Heart left ventricle (tissue), 16 donors: ENCODE results near the gene LRP10. TPM values are rescaled to one million over a fixed set of nuclear protein-coding genes. Genes with fewer than 3 reads are reported as not detected.

Source experiments
- ATAC-seq, 4 donors: fragments of 200-7000 bp; cut with Tn5 transposase; one replicate each; pipeline ENCODE4 v1.9.1; 2020 to 2022; ENCODE audit warnings: moderate library complexity in 4 of 4, mild to moderate bottlenecking in 3 of 4, moderate number of reproducible peaks in 1 of 4
- DNase-seq, 5 donors: peaks; one replicate each; pipeline ENCODE4 v3.0.0-alpha.2; 2020
- H3K27ac ChIP-seq, 12 donors: fragments of 200-600 bp; sonication (generic) in 4 of 12; one replicate each; pipeline versions ENCODE4 v1.5.0 to v1.8.0; 2016 to 2022; ENCODE audit warnings: mild to moderate bottlenecking in 2 of 12
- H3K27me3 ChIP-seq, 9 donors: fragments of 200-600 bp; sonication (generic) in 2 of 9; one replicate each; pipeline versions ENCODE4 v1.5.1 to v1.8.0; 2016 to 2022; ENCODE audit warnings: mild to moderate bottlenecking in 3 of 9
- H3K36me3 ChIP-seq, 9 donors: fragments of 200-600 bp; sonication (generic) in 2 of 9; one replicate each; pipeline versions ENCODE4 v1.5.0 to v1.8.0; 2018 to 2022; ENCODE audit warnings: mild to moderate bottlenecking in 2 of 9
- H3K4me1 ChIP-seq, 12 donors: fragments of 200-600 bp; sonication (generic) in 4 of 12; one replicate each; pipeline versions ENCODE4 v1.5.0 to v1.8.0; 2016 to 2022; ENCODE audit warnings: mild to moderate bottlenecking in 3 of 12
- H3K4me3 ChIP-seq, 12 donors: fragments of 200-600 bp; sonication (generic) in 4 of 12; one replicate each; pipeline versions ENCODE4 v1.5.0 to v1.8.0; 2017 to 2022; ENCODE audit warnings: mild to moderate bottlenecking in 9 of 12, moderate library complexity in 4 of 12
- H3K9me3 ChIP-seq, 12 donors: fragments of 200-600 bp; sonication (generic) in 4 of 12; one replicate each; pipeline versions ENCODE4 v1.5.0 to v1.8.0; 2016 to 2022; ENCODE audit warnings: mild to moderate bottlenecking in 1 of 12
- POLR2A ChIP-seq, 2 donors: fragments of 450-650 bp; IDR thresholded peaks; one replicate each; pipeline ENCODE4 v1.6.1; 2017; ENCODE audit warnings: antibody characterized with exemption in 2 of 2, mild to moderate bottlenecking in 2 of 2, moderate library complexity in 2 of 2
- WGBS, 4 donors: extraction: QIAGEN DNeasy Blood & Tissue Kit in 2 of 4; methylation state at CpG; one replicate each; pipeline versions ENCODE4 v1.1.5 to v1.1.7; 2013 to 2018; 5-methylcytosine and 5-hydroxymethylcytosine counted together
- intact Hi-C, 10 donors: fragments of 100-400 bp; cut with DNase I; formaldehyde crosslinking; loops; one replicate each; pipeline versions ENCODE4 v1.11.1 to v1.14.2; 2022
- polyA plus RNA-seq, 2 donors: library from polyadenylated mRNA; stranded (reverse); fragments of 200-250 nt; gene quantifications; one replicate each; pipeline ENCODE4 v1.2.3, GENCODE V29; 2013
- total RNA-seq, 9 donors: library from RNA; depleted of rRNA in 2 of 9; stranded (reverse); fragments of >200 nt in 2 of 9; fragmentation: NEBNext Ultra II Directional in 3 of 9; extraction: Animal tissue kit (Norgen Biotek cat#: 25700) in 3 of 9; gene quantifications; one replicate each; pipeline versions ENCODE4 v1.1.0 to v1.2.4, GENCODE V29; 2016 to 2023
- TF ChIP-seq, protein P1 (sequence below), 12 donors: fragments of 200-600 bp; sonication (generic) in 4 of 12; IDR thresholded peaks; one replicate each; pipeline versions ENCODE4 v1.5.0 to v1.8.0; 2018 to 2022; ENCODE audit warnings: antibody characterized with exemption in 12 of 12, mild to moderate bottlenecking in 5 of 12
- donor health status: ischemic (EF 13 %, LVEDD 7.1; RV severe dilation, severe dysfunction).
- donor health status: healthy with polysubstance abuse.
- donor health status: DM: no; HTN: yes; CAD: no.
- donor health status: DM: no; HTN: no; CAD: no.
- donor health status: ischemic (EF 25% LVEDD 6.9; RV normal size, moderate dysfunction).
- donor health status: ischemic (EF 25% LVEDD 5.7; RV mildly dilated, moderate dysfunction).
- donor health status: healthy.
- donor health status: DM: yes; HTN: yes; CAD: no.
- donor health status: ischemic (EF 35%, LVEDD 5.7; RV mildly dilated, moderate dysfunction).
- donor health status: nonischemic (EF 11% LVEDD 7.7; RV severe dilation, severe dysfunction).
- donor health status: DM: yes; HTN: yes; CAD: no.
- donor health status: PGD.
- donor health status: ischemic (EF 29% LVEDD 5.4; RV normal size, mild dysfunction).
- donor health status: nonischemic (EF 23%, LVEDD 6.1; RV moderate dilation, normal function).

Gene LRP10
- total and polyA plus RNA-seq, 11 donors: 11.0 to 128 (median 64.5) TPM

DNA sequence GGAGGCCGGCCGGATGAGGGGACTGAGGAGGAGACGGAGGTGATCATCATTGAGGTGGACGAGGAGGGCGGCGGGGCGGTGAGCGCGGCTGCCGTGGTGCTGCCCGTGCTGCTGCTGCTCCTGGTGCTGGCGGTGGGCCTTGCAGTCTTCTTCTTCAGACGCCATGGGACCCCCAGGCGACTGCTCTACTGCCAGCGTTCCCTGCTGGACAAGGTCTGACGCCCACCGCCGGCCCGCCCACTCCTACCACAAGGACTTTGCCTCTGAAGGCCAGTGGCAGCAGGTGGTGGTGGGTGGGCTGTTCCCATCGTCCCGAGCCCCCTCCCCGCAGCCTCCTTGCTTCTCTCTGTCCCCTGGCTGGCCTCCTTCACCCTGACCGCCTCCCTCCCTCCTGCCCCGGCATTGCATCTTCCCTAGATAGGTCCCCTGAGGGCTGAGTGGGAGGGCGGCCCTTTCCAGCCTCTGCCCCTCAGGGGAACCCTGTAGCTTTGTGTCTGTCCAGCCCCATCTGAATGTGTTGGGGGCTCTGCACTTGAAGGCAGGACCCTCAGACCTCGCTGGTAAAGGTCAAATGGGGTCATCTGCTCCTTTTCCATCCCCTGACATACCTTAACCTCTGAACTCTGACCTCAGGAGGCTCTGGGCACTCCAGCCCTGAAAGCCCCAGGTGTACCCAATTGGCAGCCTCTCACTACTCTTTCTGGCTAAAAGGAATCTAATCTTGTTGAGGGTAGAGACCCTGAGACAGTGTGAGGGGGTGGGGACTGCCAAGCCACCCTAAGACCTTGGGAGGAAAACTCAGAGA, 25.5 kb upstream of the LRP10 start:
- WGBS, 4 donors: 87 to 91% (median 89%) methylated on average over 22 to 26 of the region's 26 CpGs
- no peaks in the 10 kb centered on the region for H3K9me3 ChIP-seq
- no peaks in the 10 kb centered on the region for H3K27me3 ChIP-seq
- no peak overlapping the region for H3K4me3 ChIP-seq
- intact Hi-C loops: no loop called here
- H3K4me1 ChIP-seq: peaks cover 0 to 59% (median 46%) of the 10 kb centered on the region in 12 donors
- H3K36me3 ChIP-seq: peaks cover 0 to 62% (median 54%) of the 10 kb centered on the region in 9 donors
- DNase-seq (no peak), ATAC-seq (no peak)
- peak overlapping the region in 3 of 12 donors; percentile 26 to 91 (median 85) for H3K27ac ChIP-seq
- TF ChIP-seq POLR2A (IDR thresholded peaks at IDR 0.05): no peak
- TF ChIP-seq, protein P1, sequence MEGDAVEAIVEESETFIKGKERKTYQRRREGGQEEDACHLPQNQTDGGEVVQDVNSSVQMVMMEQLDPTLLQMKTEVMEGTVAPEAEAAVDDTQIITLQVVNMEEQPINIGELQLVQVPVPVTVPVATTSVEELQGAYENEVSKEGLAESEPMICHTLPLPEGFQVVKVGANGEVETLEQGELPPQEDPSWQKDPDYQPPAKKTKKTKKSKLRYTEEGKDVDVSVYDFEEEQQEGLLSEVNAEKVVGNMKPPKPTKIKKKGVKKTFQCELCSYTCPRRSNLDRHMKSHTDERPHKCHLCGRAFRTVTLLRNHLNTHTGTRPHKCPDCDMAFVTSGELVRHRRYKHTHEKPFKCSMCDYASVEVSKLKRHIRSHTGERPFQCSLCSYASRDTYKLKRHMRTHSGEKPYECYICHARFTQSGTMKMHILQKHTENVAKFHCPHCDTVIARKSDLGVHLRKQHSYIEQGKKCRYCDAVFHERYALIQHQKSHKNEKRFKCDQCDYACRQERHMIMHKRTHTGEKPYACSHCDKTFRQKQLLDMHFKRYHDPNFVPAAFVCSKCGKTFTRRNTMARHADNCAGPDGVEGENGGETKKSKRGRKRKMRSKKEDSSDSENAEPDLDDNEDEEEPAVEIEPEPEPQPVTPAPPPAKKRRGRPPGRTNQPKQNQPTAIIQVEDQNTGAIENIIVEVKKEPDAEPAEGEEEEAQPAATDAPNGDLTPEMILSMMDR (IDR thresholded peaks at IDR 0.05): no peak

DNA sequence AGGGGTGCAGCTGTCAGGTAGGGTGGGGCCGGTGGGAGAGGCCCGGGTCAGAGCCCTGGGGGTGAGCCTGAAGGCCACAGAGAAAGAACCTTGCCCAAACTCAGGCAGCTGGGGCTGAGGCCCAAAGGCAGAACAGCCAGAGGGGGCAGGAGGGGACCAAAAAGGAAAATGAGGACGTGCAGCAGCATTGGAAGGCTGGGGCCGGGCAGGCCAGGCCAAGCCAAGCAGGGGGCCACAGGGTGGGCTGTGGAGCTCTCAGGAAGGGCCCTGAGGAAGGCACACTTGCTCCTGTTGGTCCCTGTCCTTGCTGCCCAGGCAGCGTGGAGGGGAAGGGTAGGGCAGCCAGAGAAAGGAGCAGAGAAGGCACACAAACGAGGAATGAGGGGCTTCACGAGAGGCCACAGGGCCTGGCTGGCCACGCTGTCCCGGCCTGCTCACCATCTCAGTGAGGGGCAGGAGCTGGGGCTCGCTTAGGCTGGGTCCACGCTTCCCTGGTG, 24.7 kb upstream of the LRP10 start:
- Histone ChIP-seq H3K4me1 (peaks cover 3 to 67% (median 53%) of the 10 kb centered on the region in 12 donors), H3K27me3 (no peaks in the 10 kb centered on the region), H3K4me3 (no peak overlapping the region), H3K36me3 (peaks cover 0 to 53% (median 46%) of the 10 kb centered on the region in 9 donors), H3K27ac (peak overlapping the region in 4 of 12 donors; percentile 11 to 91 (median 56)), H3K9me3 (no peaks in the 10 kb centered on the region)
- intact Hi-C loops: no loop called here
- no peak for ATAC-seq
- 84 to 92% (median 86%) methylated on average over 11 of the region's 11 CpGs for WGBS, 4 donors
- TF ChIP-seq POLR2A (IDR thresholded peaks at IDR 0.05): no peak
- TF ChIP-seq, protein P1 (IDR thresholded peaks at IDR 0.05): no peak
- DNase-seq: no peak

GRCh38 chr14:22847661-22848341, 23.7 kb upstream of the LRP10 start:
- TF ChIP-seq, protein P1 (IDR thresholded peaks at IDR 0.05): no peak
- TF ChIP-seq POLR2A (IDR thresholded peaks at IDR 0.05): no peak
- no peaks in the 10 kb centered on the region for H3K27me3 ChIP-seq
- H3K9me3 ChIP-seq: no peaks in the 10 kb centered on the region
- peak overlapping the region in 3 of 12 donors; percentile 11 to 19 (median 17) for H3K4me3 ChIP-seq
- WGBS, 4 donors: 54 to 63% (median 61%) methylated on average over 14 of the region's 14 CpGs
- no peak for ATAC-seq
- intact Hi-C loops: no loop called here
- peak overlapping the region; percentile 30 to 91 (median 84) for H3K27ac ChIP-seq
- peaks cover 0 to 44% (median 37%) of the 10 kb centered on the region in 9 donors for H3K36me3 ChIP-seq
- DNase-seq: peak in 1 of 5 donors; percentile 35
- peaks cover 3 to 71% (median 55%) of the 10 kb centered on the region in 12 donors for H3K4me1 ChIP-seq
